ENCODE data around the gene ACYP2.

ACYP2 gene

DNA sequence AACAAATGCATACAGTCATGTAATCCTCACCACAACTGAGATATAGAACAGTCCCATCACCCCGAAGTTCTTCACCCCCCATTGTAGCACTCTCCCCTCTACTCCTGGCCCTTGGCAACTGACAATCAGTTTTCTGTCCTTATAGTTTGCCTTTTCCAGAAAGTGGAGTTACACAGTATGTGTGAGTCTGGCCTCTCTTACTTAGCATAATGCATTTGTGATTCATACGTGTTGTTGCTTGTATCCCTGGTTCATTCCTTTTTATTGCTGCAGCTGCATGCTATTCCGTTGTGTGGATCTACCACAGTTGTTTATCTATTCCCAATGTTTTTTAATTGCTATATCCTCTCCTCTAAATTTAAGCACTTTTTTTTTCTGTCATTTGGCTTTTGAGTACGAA, 17.6 kb downstream of the ACYP2 start:
- no peak for ATAC-seq (replicated peaks; ENCODE audit: extremely low read depth, poor library complexity, severe bottlenecking)
- Mint-ChIP-seq H3K27me3 (no peaks in the 10 kb centered on the region), H3K4me1 (no peaks in the 10 kb centered on the region), H3K9me3 (no peaks in the 10 kb centered on the region), H3K4me3 (no peak overlapping the region), H3K27ac (ENCODE audit: low read depth) (no peak overlapping the region), H3K36me3 (ENCODE audit: insufficient read depth) (peaks cover 1% of the 10 kb centered on the region)
- DNase-seq (ENCODE audit: low spot score in 2 of 2): no peak

- no peaks in the 10 kb centered on the region for H3K27me3 Mint-ChIP-seq
- peaks cover 3% of the 10 kb centered on the region for H3K36me3 Mint-ChIP-seq (ENCODE audit: insufficient read depth)
- no peak overlapping the region for H3K4me3 Mint-ChIP-seq
- no peak overlapping the region for H3K27ac Mint-ChIP-seq (ENCODE audit: low read depth)
- DNase-seq (ENCODE audit: low spot score in 2 of 2): no peak
- no peaks in the 10 kb centered on the region for H3K9me3 Mint-ChIP-seq
- no peaks in the 10 kb centered on the region for H3K4me1 Mint-ChIP-seq
- ATAC-seq (replicated peaks; ENCODE audit: extremely low read depth, poor library complexity, severe bottlenecking): no peak
Measured at GRCh38 chr2:54139210-54139609, 23.8 kb downstream of the ACYP2 start.

GRCh38 chr2:54143780-54144179, 28.4 kb downstream of the ACYP2 start:
- no peak for ATAC-seq (replicated peaks; ENCODE audit: extremely low read depth, poor library complexity, severe bottlenecking)
- peaks cover 9% of the 10 kb centered on the region for H3K36me3 Mint-ChIP-seq (ENCODE audit: insufficient read depth)
- H3K4me3 Mint-ChIP-seq: no peak overlapping the region

GRCh38 chr2:54148391-54148790, 33.0 kb downstream of the ACYP2 start:
- H3K27me3 Mint-ChIP-seq: no peaks in the 10 kb centered on the region
- H3K4me3 Mint-ChIP-seq: no peak overlapping the region
- peaks cover 6% of the 10 kb centered on the region for H3K36me3 Mint-ChIP-seq (ENCODE audit: insufficient read depth)
- no peaks in the 10 kb centered on the region for H3K4me1 Mint-ChIP-seq
- no peaks in the 10 kb centered on the region for H3K9me3 Mint-ChIP-seq
- ATAC-seq (replicated peaks; ENCODE audit: extremely low read depth, poor library complexity, severe bottlenecking) (no peak), DNase-seq (ENCODE audit: low spot score in 2 of 2) (no peak)
- no peak overlapping the region for H3K27ac Mint-ChIP-seq (ENCODE audit: low read depth)

More at GRCh38 chr2:54143780-54144179, 28.4 kb downstream of the ACYP2 start:
- DNase-seq (ENCODE audit: low spot score in 2 of 2): no peak
- no peaks in the 10 kb centered on the region for H3K27me3 Mint-ChIP-seq
- no peak overlapping the region for H3K27ac Mint-ChIP-seq (ENCODE audit: low read depth)
- H3K4me1 Mint-ChIP-seq: no peaks in the 10 kb centered on the region
- no peaks in the 10 kb centered on the region for H3K9me3 Mint-ChIP-seq

- peaks cover 6% of the 10 kb centered on the region for H3K36me3 Mint-ChIP-seq (ENCODE audit: insufficient read depth)
- no peaks in the 10 kb centered on the region for H3K4me1 Mint-ChIP-seq
- no peak overlapping the region for H3K27ac Mint-ChIP-seq (ENCODE audit: low read depth)
- DNase-seq (ENCODE audit: low spot score in 2 of 2): no peak
- no peak for ATAC-seq (replicated peaks; ENCODE audit: extremely low read depth, poor library complexity, severe bottlenecking)
- no peak overlapping the region for H3K4me3 Mint-ChIP-seq
- H3K27me3 Mint-ChIP-seq: no peaks in the 10 kb centered on the region
- no peaks in the 10 kb centered on the region for H3K9me3 Mint-ChIP-seq
Measured at GRCh38 chr2:54149638-54150441, 34.4 kb downstream of the ACYP2 start.

GRCh38 chr2:54158311-54158710, 42.9 kb downstream of the ACYP2 start:
- Mint-ChIP-seq H3K36me3 (ENCODE audit: insufficient read depth) (peaks cover 8% of the 10 kb centered on the region), H3K27me3 (no peaks in the 10 kb centered on the region), H3K27ac (ENCODE audit: low read depth) (no peak overlapping the region), H3K9me3 (no peaks in the 10 kb centered on the region), H3K4me3 (no peak overlapping the region), H3K4me1 (no peaks in the 10 kb centered on the region)
- ATAC-seq (replicated peaks; ENCODE audit: extremely low read depth, poor library complexity, severe bottlenecking) (no peak), DNase-seq (ENCODE audit: low spot score in 2 of 2) (no peak)

DNA sequence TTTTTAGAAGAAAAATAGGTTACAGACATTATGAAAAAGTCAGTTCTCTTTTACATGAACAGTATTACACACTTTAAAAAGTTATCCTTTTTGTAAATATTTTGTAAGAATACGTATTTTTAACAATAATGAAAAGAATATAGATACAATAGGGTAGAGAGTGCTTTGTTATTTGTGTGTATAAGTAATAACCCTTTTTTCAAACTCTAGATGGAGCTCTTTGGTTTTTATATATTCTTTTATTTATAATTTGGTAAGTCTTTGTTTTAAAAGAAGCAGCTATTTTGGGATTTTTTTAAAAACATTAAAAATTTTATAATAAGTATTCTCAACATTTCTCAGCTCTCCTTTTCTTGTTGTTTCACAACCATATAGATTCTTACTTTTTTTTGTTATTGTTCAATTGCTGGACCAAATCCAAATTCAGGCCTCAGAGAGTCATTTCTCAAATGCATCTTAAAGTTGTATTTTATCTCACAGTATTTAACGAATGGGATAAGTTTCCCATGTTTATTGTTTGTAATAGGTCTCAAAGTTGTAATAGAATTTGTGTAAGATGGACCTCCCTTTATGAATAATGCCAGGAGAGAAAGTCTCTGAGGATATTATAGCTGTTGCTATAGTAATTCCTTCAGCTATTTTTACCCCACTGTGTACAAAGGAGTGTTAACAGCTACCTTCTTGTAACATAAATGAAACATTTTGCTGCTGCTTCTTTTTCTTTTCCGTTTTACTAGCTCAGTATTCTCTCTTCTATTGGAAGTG, 46.4 kb downstream of the ACYP2 start:
- ATAC-seq (replicated peaks; ENCODE audit: extremely low read depth, poor library complexity, severe bottlenecking) (no peak), DNase-seq (ENCODE audit: low spot score in 2 of 2) (no peak)

DNA sequence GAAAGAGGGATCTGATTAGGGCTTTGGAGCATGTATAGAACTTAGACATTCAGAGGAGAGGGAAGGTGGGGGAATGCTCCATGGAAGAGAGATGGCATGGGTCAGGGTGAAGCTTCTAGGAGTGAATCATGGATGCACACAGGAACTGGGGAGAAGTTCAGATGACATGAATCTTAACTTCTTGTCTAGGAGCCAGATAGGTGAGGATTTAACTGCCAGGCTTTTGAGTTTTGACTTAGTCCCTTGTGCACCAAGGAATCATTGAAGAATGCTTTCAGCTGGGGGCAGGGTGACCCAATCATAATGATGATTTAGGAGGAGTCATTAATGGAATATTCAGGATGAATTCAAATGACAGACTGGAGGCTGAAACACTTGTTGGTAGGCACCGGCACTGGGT, 48.7 kb downstream of the ACYP2 start:
- ATAC-seq (replicated peaks; ENCODE audit: extremely low read depth, poor library complexity, severe bottlenecking): no peak
- Mint-ChIP-seq H3K27me3 (no peaks in the 10 kb centered on the region), H3K27ac (ENCODE audit: low read depth) (no peak overlapping the region), H3K9me3 (no peaks in the 10 kb centered on the region), H3K4me3 (no peak overlapping the region), H3K36me3 (ENCODE audit: insufficient read depth) (peaks cover 6% of the 10 kb centered on the region), H3K4me1 (no peaks in the 10 kb centered on the region)
- no peak for DNase-seq (ENCODE audit: low spot score in 2 of 2)

More for the DNA sequence above, 46.4 kb downstream of the ACYP2 start:
- Mint-ChIP-seq H3K4me1 (no peaks in the 10 kb centered on the region), H3K36me3 (ENCODE audit: insufficient read depth) (peaks cover 8% of the 10 kb centered on the region), H3K9me3 (no peaks in the 10 kb centered on the region), H3K27ac (ENCODE audit: low read depth) (no peak overlapping the region), H3K4me3 (no peak overlapping the region), H3K27me3 (no peaks in the 10 kb centered on the region)

GRCh38 chr2:54166121-54166773, 50.8 kb downstream of the ACYP2 start:
- H3K9me3 Mint-ChIP-seq: no peaks in the 10 kb centered on the region
- no peaks in the 10 kb centered on the region for H3K4me1 Mint-ChIP-seq
- no peak overlapping the region for H3K4me3 Mint-ChIP-seq
- peaks cover 3% of the 10 kb centered on the region for H3K36me3 Mint-ChIP-seq (ENCODE audit: insufficient read depth)
- H3K27me3 Mint-ChIP-seq: no peaks in the 10 kb centered on the region
- no peak for DNase-seq (ENCODE audit: low spot score in 2 of 2)
- ATAC-seq (replicated peaks; ENCODE audit: extremely low read depth, poor library complexity, severe bottlenecking): no peak
- no peak overlapping the region for H3K27ac Mint-ChIP-seq (ENCODE audit: low read depth)

- Mint-ChIP-seq H3K27ac (ENCODE audit: low read depth) (no peak overlapping the region), H3K4me3 (no peak overlapping the region), H3K27me3 (no peaks in the 10 kb centered on the region), H3K9me3 (no peaks in the 10 kb centered on the region), H3K36me3 (ENCODE audit: insufficient read depth) (no peaks in the 10 kb centered on the region), H3K4me1 (peaks cover 4% of the 10 kb centered on the region)
- ATAC-seq (replicated peaks; ENCODE audit: extremely low read depth, poor library complexity, severe bottlenecking) (no peak), DNase-seq (ENCODE audit: low spot score in 2 of 2) (no peak)
Measured at GRCh38 chr2:54176577-54176976, 61.2 kb downstream of the ACYP2 start.

- Mint-ChIP-seq H3K4me3 (no peak overlapping the region), H3K27ac (ENCODE audit: low read depth) (no peak overlapping the region), H3K27me3 (no peaks in the 10 kb centered on the region), H3K36me3 (ENCODE audit: insufficient read depth) (no peaks in the 10 kb centered on the region), H3K9me3 (no peaks in the 10 kb centered on the region), H3K4me1 (no peaks in the 10 kb centered on the region)
- ATAC-seq (replicated peaks; ENCODE audit: extremely low read depth, poor library complexity, severe bottlenecking) (no peak), DNase-seq (ENCODE audit: low spot score in 2 of 2) (no peak)
Measured at GRCh38 chr2:54183281-54183680, 67.9 kb downstream of the ACYP2 start.

GRCh38 chr2:54183972-54184371, 68.6 kb downstream of the ACYP2 start:
- no peaks in the 10 kb centered on the region for H3K4me1 Mint-ChIP-seq
- no peak for DNase-seq (ENCODE audit: low spot score in 2 of 2)
- no peaks in the 10 kb centered on the region for H3K36me3 Mint-ChIP-seq (ENCODE audit: insufficient read depth)
- no peak for ATAC-seq (replicated peaks; ENCODE audit: extremely low read depth, poor library complexity, severe bottlenecking)
- no peak overlapping the region for H3K4me3 Mint-ChIP-seq
- H3K27me3 Mint-ChIP-seq: no peaks in the 10 kb centered on the region
- H3K9me3 Mint-ChIP-seq: no peaks in the 10 kb centered on the region
- no peak overlapping the region for H3K27ac Mint-ChIP-seq (ENCODE audit: low read depth)

GRCh38 chr2:54185105-54185504, 69.7 kb downstream of the ACYP2 start:
- no peak for DNase-seq (ENCODE audit: low spot score in 2 of 2)
- no peaks in the 10 kb centered on the region for H3K27me3 Mint-ChIP-seq

More at GRCh38 chr2:54185105-54185504, 69.7 kb downstream of the ACYP2 start:
- no peaks in the 10 kb centered on the region for H3K4me1 Mint-ChIP-seq
- H3K4me3 Mint-ChIP-seq: no peak overlapping the region
- no peak overlapping the region for H3K27ac Mint-ChIP-seq (ENCODE audit: low read depth)
- no peaks in the 10 kb centered on the region for H3K9me3 Mint-ChIP-seq
- H3K36me3 Mint-ChIP-seq (ENCODE audit: insufficient read depth): no peaks in the 10 kb centered on the region
- ATAC-seq (replicated peaks; ENCODE audit: extremely low read depth, poor library complexity, severe bottlenecking): no peak
